K562 (cell line): ENCODE results near the gene SLC17A6. TPM values are rescaled to one million over a fixed set of nuclear protein-coding genes. Genes with fewer than 3 reads are reported as not detected.

Experiments
- ATAC-seq: fragments of 200-7000 bp; cut with Tn5 transposase; 3 replicates; pipeline ENCODE4 v1.9.1; 2020; ENCODE audit warnings: moderate library complexity
- BruUV-seq: library from RNA; stranded (reverse); fragments of 400-500 nt; replicated peaks from 2 replicates; lab custom pipeline; 2021; lab: Mats Ljungman, UMichigan
- CTCF ChIA-PET: fragments of 300-600 bp; formaldehyde crosslinking; extraction: SDS; loops from one replicate; lab custom pipeline; 2021; ENCODE audit warnings: low intra/inter-chr PET ratio; lab: Yijun Ruan, JAX
- POLR2A ChIA-PET: fragments of 300-600, 350-650 bp; sonication (Branson Sonifier 250); formaldehyde crosslinking; extraction: SDS; loops from one replicate; lab custom pipeline; 2021; ENCODE audit warnings: antibody characterized with exemption, inconsistent platforms; lab: Yijun Ruan, JAX
- DNase-seq, 4 experiments: peaks; one replicate each; pipeline versions ENCODE4 v3.0.0 to v3.0.0-alpha.2; 2011 to 2018; ENCODE audit warnings: low spot score in 3 of 4, mixed read lengths in 3 of 4; ENCODE audit errors: extremely low read depth in 1 of 4
- FAIRE-seq: peaks from 2 replicates; lab custom pipeline; 2011; peaks lifted over from hg19 to GRCh38; lab: Jason Lieb, UNC
- H2AFZ ChIP-seq: 2 replicates; pipeline ENCODE4 v1.6.0; 2011; ENCODE audit warnings: low read depth, low read length, control low read depth, inconsistent platforms
- H3K27ac ChIP-seq: fragments of 200-600 bp; 3 replicates; pipeline ENCODE4 v1.8.0; 2011; ENCODE audit warnings: low read depth, mild to moderate bottlenecking, control low read depth, inconsistent platforms, low read length, moderate library complexity, mixed read lengths; ENCODE audit errors: extremely low read depth
- H3K27me3 ChIP-seq, 2 experiments: fragments of 300-600 bp in 1 of 2; 2 replicates in 1 of 2; 3 replicates in 1 of 2; pipeline versions ENCODE4 v1.6.0 to v1.8.0; 2011; ENCODE audit warnings: inconsistent platforms in 2 of 2, low read length in 2 of 2, mild to moderate bottlenecking in 1 of 2, mixed read lengths in 1 of 2, moderate library complexity in 1 of 2; ENCODE audit not compliant: control insufficient read depth in 2 of 2, insufficient read depth in 2 of 2
- H3K36me3 ChIP-seq: fragments of 300-600 bp; 3 replicates; pipeline ENCODE4 v1.8.0; 2011; ENCODE audit warnings: mild to moderate bottlenecking, low read length, inconsistent platforms; ENCODE audit not compliant: control insufficient read depth, insufficient read depth
- H3K4me1 ChIP-seq, 2 experiments: fragments of 200-600 bp in 1 of 2; replicated peaks in 1 of 2; 2 replicates in 1 of 2; 3 replicates in 1 of 2; pipeline versions ENCODE4 v1.5.1 to v1.8.0; 2011; ENCODE audit warnings: inconsistent platforms in 2 of 2, low read length in 2 of 2, mild to moderate bottlenecking in 1 of 2, mixed read lengths in 1 of 2, moderate library complexity in 1 of 2; ENCODE audit not compliant: control insufficient read depth in 2 of 2, insufficient read depth in 2 of 2
- H3K4me2 ChIP-seq: 2 replicates; pipeline ENCODE4 v1.6.1; 2011; ENCODE audit warnings: low read length, control low read depth, inconsistent platforms, mixed read lengths; ENCODE audit not compliant: insufficient read depth
- H3K4me3 ChIP-seq: fragments of 200-600 bp; sonication (generic), shearing (Covaris generic); 2 replicates; pipeline ENCODE4 v1.5.1; 2016; ENCODE audit warnings: control low read depth, inconsistent platforms
- H3K79me2 ChIP-seq: fragments of 200-600 bp; 3 replicates; pipeline ENCODE4 v1.8.0; 2011; ENCODE audit warnings: low read length, inconsistent platforms; ENCODE audit not compliant: control insufficient read depth, insufficient read depth
- H3K9ac ChIP-seq, 2 experiments: 2 replicates each; pipeline versions ENCODE4 v1.6.0 to v1.6.1; 2011; ENCODE audit warnings: low read depth in 2 of 2, low read length in 2 of 2, control low read depth in 1 of 2, inconsistent platforms in 1 of 2, mild to moderate bottlenecking in 1 of 2, mixed read lengths in 1 of 2; ENCODE audit not compliant: insufficient read depth in 1 of 2
- H3K9me1 ChIP-seq: one replicate; pipeline ENCODE4 v1.6.0; 2011; ENCODE audit warnings: inconsistent platforms, mild to moderate bottlenecking, low read length, moderate library complexity; ENCODE audit not compliant: control insufficient read depth, insufficient read depth
- H3K9me3 ChIP-seq: replicated peaks from 2 replicates; pipeline ENCODE4 v1.5.1; 2011; ENCODE audit warnings: low read depth, low read length, inconsistent platforms; ENCODE audit not compliant: control insufficient read depth, insufficient read depth
- H4K20me1 ChIP-seq: replicated peaks from 2 replicates; pipeline ENCODE4 v1.6.1; 2011; ENCODE audit warnings: low read length, inconsistent platforms, mixed read lengths; ENCODE audit not compliant: control insufficient read depth, insufficient read depth
- ARID2 ChIP-seq: fragments of 450-650 bp; IDR thresholded peaks from 2 replicates; pipeline ENCODE4 v1.6.1; 2017; ENCODE audit warnings: antibody characterized with exemption, mild to moderate bottlenecking
- CBX2 ChIP-seq: fragments of 200-600 bp; sonication (generic); IDR thresholded peaks from one replicate; pipeline ENCODE4 v1.6.1; 2012; ENCODE audit warnings: mild to moderate bottlenecking, low read length, inconsistent platforms; ENCODE audit not compliant: insufficient read depth, poor library complexity, severe bottlenecking
- HMGXB4 ChIP-seq: sonication (generic); formaldehyde crosslinking; IDR thresholded peaks from 2 replicates; pipeline ENCODE4 v1.8.1; 2023; ENCODE audit warnings: mild to moderate bottlenecking, missing genetic modification reagents
- NR4A1 ChIP-seq, 2 experiments: fragments of 250-450 bp in 1 of 2; fragments of 450-650 bp in 1 of 2; sonication (Bioruptor Pico) in 1 of 2; IDR thresholded peaks; 2 replicates each; pipeline versions ENCODE4 v1.4.0 to v1.6.1; 2016 to 2020; ENCODE audit warnings: mild to moderate bottlenecking in 2 of 2, missing compliant biosample characterization in 1 of 2, missing genetic modification characterization in 1 of 2, moderate library complexity in 1 of 2
- PYGO2 ChIP-seq: fragments of 450-650 bp; IDR thresholded peaks from 2 replicates; pipeline ENCODE4 v1.6.1; 2016; ENCODE audit warnings: mild to moderate bottlenecking, missing genetic modification characterization, moderate library complexity, missing compliant biosample characterization
- SMARCA4 ChIP-seq: fragments of 450-650 bp; IDR thresholded peaks from 2 replicates; pipeline ENCODE4 v1.6.1; 2016
- ZNF592 ChIP-seq: fragments of 450-650 bp; IDR thresholded peaks from 2 replicates; pipeline ENCODE4 v1.6.1; 2017; ENCODE audit warnings: antibody characterized with exemption, mild to moderate bottlenecking
- WGBS: fragments of 100-300 bp; shearing (Covaris generic); methylation state at CpG from one replicate; pipeline ENCODE4 v1.1.6; 2016; ENCODE audit warnings: low coverage, mixed read lengths; ENCODE audit not compliant: insufficient coverage; ENCODE audit errors: missing lambda C conversion rate; 5-methylcytosine and 5-hydroxymethylcytosine counted together
- in situ Hi-C: fragments of 300-500 bp; cut with MboI; formaldehyde crosslinking; loops from 4 replicates; pipeline ENCODE4 v1.15.0; 2018; ENCODE audit warnings: inconsistent platforms, mixed read lengths
- intact Hi-C: fragments of 100-400 bp; cut with micrococcal nuclease; formaldehyde crosslinking; loops from 2 replicates; pipeline ENCODE4 v1.14.2; 2022
- polyA plus RNA-seq, 8 experiments: library from polyadenylated mRNA; depleted of rRNA in 4 of 8; stranded (reverse) in 5 of 8; unstranded in 3 of 8; fragments of >200 nt; fragmentation: Nextera tagmentation in 2 of 8; fragmentation: Illumina TruSeq in 1 of 8; extraction: Ambion mirVana in 2 of 8; extraction: Trizol in 1 of 8; gene quantifications; 2 replicates each; pipeline versions ENCODE4 v1.2.1 to v1.2.3, GENCODE V29; 2011 to 2014; ENCODE audit warnings: inconsistent platforms in 1 of 8, missing spikeins in 1 of 8
- total RNA-seq, 7 experiments: library from RNA; depleted of rRNA in 6 of 7; stranded (reverse); fragments of >200 nt in 6 of 7; fragmentation: Illumina TruSeq in 2 of 7; extraction: Trizol in 2 of 7; gene quantifications; 2 replicates each; pipeline versions ENCODE4 v1.2.1 to v1.2.3, GENCODE V29; 2011 to 2021; ENCODE audit warnings: low replicate concordance in 1 of 7
- TF ChIP-seq, protein P1 (sequence below): fragments of 250-450 bp; sonication (Bioruptor Pico); IDR thresholded peaks from 2 replicates; pipeline ENCODE4 v1.9.0; 2021; ENCODE audit warnings: mild to moderate bottlenecking, inconsistent platforms

SLC17A6 gene
- total and polyA plus RNA-seq, 9 of the 15 experiments (the other 6 are each of a cell fraction or from before 2014, with no cell fraction given): not detected

GRCh38 chr11:22416462-22416861 lies 78.3 kb downstream of the SLC17A6 start (continued):
- TF ChIP-seq, protein P1, sequence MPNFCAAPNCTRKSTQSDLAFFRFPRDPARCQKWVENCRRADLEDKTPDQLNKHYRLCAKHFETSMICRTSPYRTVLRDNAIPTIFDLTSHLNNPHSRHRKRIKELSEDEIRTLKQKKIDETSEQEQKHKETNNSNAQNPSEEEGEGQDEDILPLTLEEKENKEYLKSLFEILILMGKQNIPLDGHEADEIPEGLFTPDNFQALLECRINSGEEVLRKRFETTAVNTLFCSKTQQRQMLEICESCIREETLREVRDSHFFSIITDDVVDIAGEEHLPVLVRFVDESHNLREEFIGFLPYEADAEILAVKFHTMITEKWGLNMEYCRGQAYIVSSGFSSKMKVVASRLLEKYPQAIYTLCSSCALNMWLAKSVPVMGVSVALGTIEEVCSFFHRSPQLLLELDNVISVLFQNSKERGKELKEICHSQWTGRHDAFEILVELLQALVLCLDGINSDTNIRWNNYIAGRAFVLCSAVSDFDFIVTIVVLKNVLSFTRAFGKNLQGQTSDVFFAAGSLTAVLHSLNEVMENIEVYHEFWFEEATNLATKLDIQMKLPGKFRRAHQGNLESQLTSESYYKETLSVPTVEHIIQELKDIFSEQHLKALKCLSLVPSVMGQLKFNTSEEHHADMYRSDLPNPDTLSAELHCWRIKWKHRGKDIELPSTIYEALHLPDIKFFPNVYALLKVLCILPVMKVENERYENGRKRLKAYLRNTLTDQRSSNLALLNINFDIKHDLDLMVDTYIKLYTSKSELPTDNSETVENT: no peak
- TF ChIP-seq HMGXB4 (CRISPR knock-in tag) (no peak), CBX2 (no peak)

- no peak overlapping the region for H3K4me3 ChIP-seq
- H3K36me3 ChIP-seq: no peaks in the 10 kb centered on the region
- ATAC-seq: no peak
- POLR2A ChIA-PET: no interaction called here
- WGBS: 0% methylated on average over 1 of the region's 1 CpG
- no peak overlapping the region for H3K27ac ChIP-seq
- H3K27me3 ChIP-seq: no peaks in the 10 kb centered on the region
- no peak overlapping the region for H3K9ac ChIP-seq
- H2AFZ ChIP-seq: no peak overlapping the region
- no peak overlapping the region for H3K4me2 ChIP-seq
- H3K9me1 ChIP-seq: no peaks in the 10 kb centered on the region
- FAIRE-seq: no peak
- in situ Hi-C loops (no loop called here), intact Hi-C loops (no loop called here)
- DNase-seq: no peak
- no peaks in the 10 kb centered on the region for H3K9me3 ChIP-seq
- BruUV-seq: no TSS peak
- H3K79me2 ChIP-seq: no peaks in the 10 kb centered on the region
- no peak for TF ChIP-seq PYGO2
- no peak for TF ChIP-seq ARID2
- TF ChIP-seq SMARCA4: no peak
- no peak for TF ChIP-seq ZNF592
- TF ChIP-seq NR4A1 (CRISPR knock-in tag; IDR thresholded peaks at IDR 0.05): no peak
- TF ChIP-seq NR4A1 (tag; IDR thresholded peaks at IDR 0.05): no peak
- H3K4me1 ChIP-seq: no peaks in the 10 kb centered on the region
- CTCF ChIA-PET: no interaction called here
- no peaks in the 10 kb centered on the region for H4K20me1 ChIP-seq
Observed at GRCh38 chr11:22426915-22427314, 88.7 kb downstream of the SLC17A6 start.
